GM23338 (cell line): ENCODE measurements around the gene PUDP.

Experiments used
- EZH2 ChIP-seq: fragments of 200-600 bp; sonication (generic); IDR thresholded peaks from one replicate; pipeline ENCODE4 v1.8.0; 2017; ENCODE audit warnings: antibody characterized with exemption, mild to moderate bottlenecking, low read depth; ENCODE audit not compliant: unreplicated experiment
- NANOG ChIP-seq: IDR thresholded peaks from 2 replicates; pipeline ENCODE4 v1.6.1; 2016; ENCODE audit warnings: antibody characterized with exemption, borderline replicate concordance
- TF ChIP-seq, protein P1 (sequence below), 2 experiments: fragments of 200-600 bp in 1 of 2; sonication (generic) in 1 of 2; conservative IDR thresholded peaks; 2 replicates each; pipeline versions ENCODE4 v1.5.1 to v1.6.1; 2016 to 2017; ENCODE audit warnings: antibody characterized with exemption in 2 of 2, low read depth in 2 of 2, mild to moderate bottlenecking in 2 of 2, moderate library complexity in 1 of 2

DNA sequence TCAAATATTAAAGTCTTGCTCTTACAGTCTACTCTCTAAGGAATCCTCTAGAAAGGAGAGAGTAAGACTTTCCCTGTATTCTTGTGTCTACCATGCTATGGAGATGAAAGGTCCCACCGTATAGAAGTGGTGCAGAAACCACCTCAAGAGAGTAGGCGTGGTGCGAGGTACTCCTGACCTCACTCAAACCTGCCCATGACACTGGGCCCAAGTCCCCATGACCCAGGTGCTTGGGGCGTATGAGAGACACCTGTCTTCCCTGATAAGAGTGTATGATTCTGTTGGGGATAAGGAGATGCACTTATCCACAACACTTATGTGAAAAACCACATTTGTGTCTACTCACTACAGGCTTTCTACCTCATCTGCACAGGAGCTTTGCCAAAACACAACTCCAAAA lies 55.4 kb downstream of the PUDP start:
- TF ChIP-seq, protein P1, sequence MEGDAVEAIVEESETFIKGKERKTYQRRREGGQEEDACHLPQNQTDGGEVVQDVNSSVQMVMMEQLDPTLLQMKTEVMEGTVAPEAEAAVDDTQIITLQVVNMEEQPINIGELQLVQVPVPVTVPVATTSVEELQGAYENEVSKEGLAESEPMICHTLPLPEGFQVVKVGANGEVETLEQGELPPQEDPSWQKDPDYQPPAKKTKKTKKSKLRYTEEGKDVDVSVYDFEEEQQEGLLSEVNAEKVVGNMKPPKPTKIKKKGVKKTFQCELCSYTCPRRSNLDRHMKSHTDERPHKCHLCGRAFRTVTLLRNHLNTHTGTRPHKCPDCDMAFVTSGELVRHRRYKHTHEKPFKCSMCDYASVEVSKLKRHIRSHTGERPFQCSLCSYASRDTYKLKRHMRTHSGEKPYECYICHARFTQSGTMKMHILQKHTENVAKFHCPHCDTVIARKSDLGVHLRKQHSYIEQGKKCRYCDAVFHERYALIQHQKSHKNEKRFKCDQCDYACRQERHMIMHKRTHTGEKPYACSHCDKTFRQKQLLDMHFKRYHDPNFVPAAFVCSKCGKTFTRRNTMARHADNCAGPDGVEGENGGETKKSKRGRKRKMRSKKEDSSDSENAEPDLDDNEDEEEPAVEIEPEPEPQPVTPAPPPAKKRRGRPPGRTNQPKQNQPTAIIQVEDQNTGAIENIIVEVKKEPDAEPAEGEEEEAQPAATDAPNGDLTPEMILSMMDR (conservative IDR thresholded peaks at IDR 0.05; ENCODE audit: low read depth in 2 of 2), result no peak
- no peak for TF ChIP-seq NANOG
- no peak for TF ChIP-seq EZH2
